ENCODE measurements around the gene TBK1.
A peak's percentile ranks its signal among the peaks of the same experiment; 100 is the strongest.

TBK1 gene

GRCh38 chr12:64451687-64452558, at the start of gene TBK1:
Gene TBK1, plus strand, starts transcription at chr12:64452120. Its CDS starts 3,751 bp downstream, at chr12:64455871.
- Histone ChIP-seq H3K4me1 (ENCODE audit: control insufficient read depth, insufficient read depth, low read length) (peaks cover 8% of the 10 kb centered on the region), H3K27ac (ENCODE audit: low read depth, low read length) (peak within 1 kb of the TSS; percentile 93), H3K4me3 (ENCODE audit: low read length) (peak within 1 kb of the TSS; percentile 78), H3K9ac (ENCODE audit: low read length) (peak within 1 kb of the TSS; percentile 86), H3K27me3 (ENCODE audit: control insufficient read depth, insufficient read depth, low read length) (no peaks in the 10 kb centered on the region), H3K36me3 (ENCODE audit: control insufficient read depth, insufficient read depth, low read length) (peaks cover 3% of the 10 kb centered on the region)

- Histone ChIP-seq H3K27me3 (ENCODE audit: control insufficient read depth, insufficient read depth, low read length) (no peaks in the 10 kb centered on the region), H3K36me3 (ENCODE audit: control insufficient read depth, insufficient read depth, low read length) (no peaks in the 10 kb centered on the region), H3K27ac (ENCODE audit: low read depth, low read length) (no peak overlapping the region), H3K9ac (ENCODE audit: low read length) (no peak overlapping the region), H3K4me3 (ENCODE audit: low read length) (no peak overlapping the region), H3K4me1 (ENCODE audit: control insufficient read depth, insufficient read depth, low read length) (no peaks in the 10 kb centered on the region)
These were observed 49.7 kb upstream of the TBK1 start for GRCh38 chr12:64402181-64402580.

- H3K9ac ChIP-seq (ENCODE audit: low read length), result peak within 1 kb of the TSS; percentile 80
- H3K4me1 ChIP-seq (ENCODE audit: control insufficient read depth, insufficient read depth, low read length), result no peaks in the 10 kb centered on the region
- H3K27ac ChIP-seq (ENCODE audit: low read depth, low read length), result peak within 1 kb of the TSS; percentile 96
- peak within 1 kb of the TSS; percentile 90 for H3K4me3 ChIP-seq (ENCODE audit: low read length)
- H3K27me3 ChIP-seq (ENCODE audit: control insufficient read depth, insufficient read depth, low read length), result no peaks in the 10 kb centered on the region
- H3K36me3 ChIP-seq (ENCODE audit: control insufficient read depth, insufficient read depth, low read length), result no peaks in the 10 kb centered on the region
These were observed 48.0 kb upstream of the TBK1 start, which contains the start of gene XPOT for GRCh38 chr12:64403707-64404469. Gene XPOT, plus strand, starts transcription at chr12:64404392. Its CDS starts 5,644 bp downstream, at chr12:64410036.

GRCh38 chr12:64404470-64405256, 47.3 kb upstream of the TBK1 start:
- H3K4me1 ChIP-seq (ENCODE audit: control insufficient read depth, insufficient read depth, low read length), result no peaks in the 10 kb centered on the region
- H3K27ac ChIP-seq (ENCODE audit: low read depth, low read length), result peak overlapping the region; percentile 96
- no peaks in the 10 kb centered on the region for H3K27me3 ChIP-seq (ENCODE audit: control insufficient read depth, insufficient read depth, low read length)
- H3K36me3 ChIP-seq (ENCODE audit: control insufficient read depth, insufficient read depth, low read length), result no peaks in the 10 kb centered on the region
- H3K9ac ChIP-seq (ENCODE audit: low read length), result peak overlapping the region; percentile 80
- H3K4me3 ChIP-seq (ENCODE audit: low read length), result peak overlapping the region; percentile 90

GRCh38 chr12:64407342-64408223, 44.3 kb upstream of the TBK1 start:
- Histone ChIP-seq H3K27me3 (ENCODE audit: control insufficient read depth, insufficient read depth, low read length) (no peaks in the 10 kb centered on the region), H3K36me3 (ENCODE audit: control insufficient read depth, insufficient read depth, low read length) (peaks cover 6% of the 10 kb centered on the region), H3K4me3 (ENCODE audit: low read length) (no peak overlapping the region), H3K4me1 (ENCODE audit: control insufficient read depth, insufficient read depth, low read length) (no peaks in the 10 kb centered on the region), H3K27ac (ENCODE audit: low read depth, low read length) (no peak overlapping the region), H3K9ac (ENCODE audit: low read length) (no peak overlapping the region)

- Histone ChIP-seq H3K27ac (ENCODE audit: low read depth, low read length) (no peak overlapping the region), H3K9ac (ENCODE audit: low read length) (no peak overlapping the region), H3K27me3 (ENCODE audit: control insufficient read depth, insufficient read depth, low read length) (no peaks in the 10 kb centered on the region), H3K4me1 (ENCODE audit: control insufficient read depth, insufficient read depth, low read length) (no peaks in the 10 kb centered on the region), H3K4me3 (ENCODE audit: low read length) (no peak overlapping the region), H3K36me3 (ENCODE audit: control insufficient read depth, insufficient read depth, low read length) (peaks cover 12% of the 10 kb centered on the region)
These were observed 40.5 kb upstream of the TBK1 start for GRCh38 chr12:64411427-64411826.

GRCh38 chr12:64412459-64412858, 39.5 kb upstream of the TBK1 start:
- H3K36me3 ChIP-seq (ENCODE audit: control insufficient read depth, insufficient read depth, low read length), result peaks cover 12% of the 10 kb centered on the region

GRCh38 chr12:64413884-64414283, 38.0 kb upstream of the TBK1 start:
- H3K4me1 ChIP-seq (ENCODE audit: control insufficient read depth, insufficient read depth, low read length), result no peaks in the 10 kb centered on the region
- H3K27me3 ChIP-seq (ENCODE audit: control insufficient read depth, insufficient read depth, low read length), result no peaks in the 10 kb centered on the region
- peaks cover 14% of the 10 kb centered on the region for H3K36me3 ChIP-seq (ENCODE audit: control insufficient read depth, insufficient read depth, low read length)
- no peak overlapping the region for H3K27ac ChIP-seq (ENCODE audit: low read depth, low read length)
- H3K4me3 ChIP-seq (ENCODE audit: low read length), result no peak overlapping the region
- no peak overlapping the region for H3K9ac ChIP-seq (ENCODE audit: low read length)

More at GRCh38 chr12:64412459-64412858, 39.5 kb upstream of the TBK1 start:
- no peaks in the 10 kb centered on the region for H3K4me1 ChIP-seq (ENCODE audit: control insufficient read depth, insufficient read depth, low read length)
- H3K27ac ChIP-seq (ENCODE audit: low read depth, low read length), result no peak overlapping the region
- no peak overlapping the region for H3K4me3 ChIP-seq (ENCODE audit: low read length)
- H3K9ac ChIP-seq (ENCODE audit: low read length), result no peak overlapping the region
- H3K27me3 ChIP-seq (ENCODE audit: control insufficient read depth, insufficient read depth, low read length), result no peaks in the 10 kb centered on the region

- no peak overlapping the region for H3K4me3 ChIP-seq (ENCODE audit: low read length)
- H3K36me3 ChIP-seq (ENCODE audit: control insufficient read depth, insufficient read depth, low read length), result peaks cover 5% of the 10 kb centered on the region
- no peaks in the 10 kb centered on the region for H3K4me1 ChIP-seq (ENCODE audit: control insufficient read depth, insufficient read depth, low read length)
- H3K27ac ChIP-seq (ENCODE audit: low read depth, low read length), result no peak overlapping the region
- H3K27me3 ChIP-seq (ENCODE audit: control insufficient read depth, insufficient read depth, low read length), result no peaks in the 10 kb centered on the region
- H3K9ac ChIP-seq (ENCODE audit: low read length), result no peak overlapping the region
These were observed 33.7 kb upstream of the TBK1 start for GRCh38 chr12:64418209-64418608.

- Histone ChIP-seq H3K4me3 (ENCODE audit: low read length) (no peak overlapping the region), H3K27ac (ENCODE audit: low read depth, low read length) (no peak overlapping the region)
These were observed 32.2 kb upstream of the TBK1 start for GRCh38 chr12:64419696-64420095.

GRCh38 chr12:64427988-64428387, 23.9 kb upstream of the TBK1 start:
- no peaks in the 10 kb centered on the region for H3K4me1 ChIP-seq (ENCODE audit: control insufficient read depth, insufficient read depth, low read length)
- no peak overlapping the region for H3K27ac ChIP-seq (ENCODE audit: low read depth, low read length)
- H3K9ac ChIP-seq (ENCODE audit: low read length), result no peak overlapping the region
- no peaks in the 10 kb centered on the region for H3K27me3 ChIP-seq (ENCODE audit: control insufficient read depth, insufficient read depth, low read length)
- H3K4me3 ChIP-seq (ENCODE audit: low read length), result no peak overlapping the region
- H3K36me3 ChIP-seq (ENCODE audit: control insufficient read depth, insufficient read depth, low read length), result peaks cover 25% of the 10 kb centered on the region

More at GRCh38 chr12:64419696-64420095, 32.2 kb upstream of the TBK1 start:
- Histone ChIP-seq H3K4me1 (ENCODE audit: control insufficient read depth, insufficient read depth, low read length) (no peaks in the 10 kb centered on the region), H3K9ac (ENCODE audit: low read length) (no peak overlapping the region), H3K36me3 (ENCODE audit: control insufficient read depth, insufficient read depth, low read length) (peaks cover 3% of the 10 kb centered on the region), H3K27me3 (ENCODE audit: control insufficient read depth, insufficient read depth, low read length) (no peaks in the 10 kb centered on the region)
